Measurements from ENCODE around the gene PALLD.

Gene PALLD

GRCh38 chr4:168593399-168593798 lies 96.5 kb downstream of the PALLD start:
- no peak for DNase-seq (ENCODE audit: low read depth)

GRCh38 chr4:168594121-168594520 lies 97.3 kb downstream of the PALLD start:
- no peak for DNase-seq (ENCODE audit: low read depth)

- DNase-seq (ENCODE audit: low read depth), result no peak
Observed at GRCh38 chr4:168598191-168598590, 101.3 kb downstream of the PALLD start.

- DNase-seq (ENCODE audit: low read depth), result no peak
Observed at GRCh38 chr4:168600796-168601583, 104.1 kb downstream of the PALLD start.

- no peak for DNase-seq (ENCODE audit: low read depth)
Observed at GRCh38 chr4:168601899-168602298, 105.0 kb downstream of the PALLD start.

- DNase-seq (ENCODE audit: low read depth), result peak; percentile 71
Observed at GRCh38 chr4:168604496-168605373, 107.9 kb downstream of the PALLD start.

- no peak for DNase-seq (ENCODE audit: low read depth)
Observed at GRCh38 chr4:168605411-168605810, 108.6 kb downstream of the PALLD start.

GRCh38 chr4:168607215-168607614 lies 110.4 kb downstream of the PALLD start:
- DNase-seq (ENCODE audit: low read depth), result no peak

- no peak for DNase-seq (ENCODE audit: low read depth)
Observed at GRCh38 chr4:168608771-168609170, 111.9 kb downstream of the PALLD start.

GRCh38 chr4:168609369-168609768 lies 112.5 kb downstream of the PALLD start:
- DNase-seq (ENCODE audit: low read depth), result no peak

- no peak for DNase-seq (ENCODE audit: low read depth)
Observed at GRCh38 chr4:168610911-168611530, 114.2 kb downstream of the PALLD start.

- no peak for DNase-seq (ENCODE audit: low read depth)
Observed at GRCh38 chr4:168612450-168613135, 115.7 kb downstream of the PALLD start.

GRCh38 chr4:168613869-168614268 lies 117.0 kb downstream of the PALLD start:
- DNase-seq (ENCODE audit: low read depth), result no peak

- DNase-seq (ENCODE audit: low read depth), result no peak
Observed at GRCh38 chr4:168614281-168615057, 117.6 kb downstream of the PALLD start.

- peak; percentile 75 for DNase-seq (ENCODE audit: low read depth)
Observed at GRCh38 chr4:168615294-168616065, 118.6 kb downstream of the PALLD start.

GRCh38 chr4:168618577-168619265 lies 121.9 kb downstream of the PALLD start:
- DNase-seq (ENCODE audit: low read depth), result no peak

GRCh38 chr4:168619266-168619631 lies 122.4 kb downstream of the PALLD start:
- no peak for DNase-seq (ENCODE audit: low read depth)

GRCh38 chr4:168621806-168622589 lies 125.1 kb downstream of the PALLD start:
- DNase-seq (ENCODE audit: low read depth), result no peak

- no peak for DNase-seq (ENCODE audit: low read depth)
Observed at GRCh38 chr4:168622600-168622999, 125.7 kb downstream of the PALLD start.
